HG03520 (cell line): ENCODE results near the gene LCN6.

Experiments
- ATAC-seq: cut with Tn5 transposase; IDR thresholded peaks from one replicate; pipeline ENCODE4 v1.9.1; 2021; ENCODE audit warnings: mild to moderate bottlenecking, moderate library complexity; ENCODE audit not compliant: unreplicated experiment

The LCN6 gene

GRCh38 chr9:136726631-136727191 is 21.6 kb downstream of the LCN6 start:
- ATAC-seq = no peak

- ATAC-seq = no peak
These were observed 22.2 kb downstream of the LCN6 start for GRCh38 chr9:136726118-136726517.

GRCh38 chr9:136725612-136726011 is 22.7 kb downstream of the LCN6 start:
- no peak for ATAC-seq

GRCh38 chr9:136724772-136725171 is 23.6 kb downstream of the LCN6 start:
- ATAC-seq = no peak

GRCh38 chr9:136723989-136724388 is 24.3 kb downstream of the LCN6 start:
- ATAC-seq = no peak

GRCh38 chr9:136723362-136723976 is 24.9 kb downstream of the LCN6 start:
- no peak for ATAC-seq

GRCh38 chr9:136722969-136723356 is 25.4 kb downstream of the LCN6 start:
- no peak for ATAC-seq

- ATAC-seq = no peak
These were observed 26.0 kb downstream of the LCN6 start for GRCh38 chr9:136722093-136722968.

GRCh38 chr9:136721339-136722092 is 26.8 kb downstream of the LCN6 start:
- no peak for ATAC-seq

GRCh38 chr9:136720898-136721338 is 27.4 kb downstream of the LCN6 start:
- ATAC-seq = no peak

- ATAC-seq = no peak
These were observed 28.0 kb downstream of the LCN6 start for GRCh38 chr9:136720251-136720897.

GRCh38 chr9:136719195-136719880 is 29.0 kb downstream of the LCN6 start:
- ATAC-seq = no peak

- ATAC-seq = no peak
These were observed 29.8 kb downstream of the LCN6 start for GRCh38 chr9:136718345-136719194.

- no peak for ATAC-seq
These were observed 30.9 kb downstream of the LCN6 start for GRCh38 chr9:136717399-136717798.

GRCh38 chr9:136714893-136715274 is 33.4 kb downstream of the LCN6 start:
- no peak for ATAC-seq

GRCh38 chr9:136714096-136714892 is 34.0 kb downstream of the LCN6 start:
- no peak for ATAC-seq

- no peak for ATAC-seq
These were observed 34.8 kb downstream of the LCN6 start for GRCh38 chr9:136713550-136713949.
